Smooth muscle cell (in vitro differentiated cells): ENCODE results near the gene RNF183. TPM values are rescaled to one million over a fixed set of nuclear protein-coding genes. Genes with fewer than 3 reads are reported as not detected.
A peak's percentile ranks its signal among the peaks of the same experiment; 100 is the strongest.

ENCODE experiments used
- DNase-seq: peaks from one replicate; lab custom pipeline; 2025; ENCODE audit not compliant: unreplicated experiment; lab: John Stamatoyannopoulos, UW
- H2AFZ ChIP-seq: fragments of 200-600 bp; sonication (generic); 2 replicates; pipeline ENCODE4 v1.6.0; 2016; ENCODE audit warnings: antibody characterized with exemption, low read depth, mild to moderate bottlenecking
- H3F3A ChIP-seq: fragments of 200-600 bp; sonication (generic); 2 replicates; pipeline ENCODE4 v1.6.0; 2017; ENCODE audit warnings: antibody characterized with exemption, low read depth
- H3K27ac ChIP-seq: fragments of 200-600 bp; sonication (generic); 2 replicates; pipeline ENCODE4 v1.5.1; 2016; ENCODE audit warnings: low read depth, mild to moderate bottlenecking
- H3K27me3 ChIP-seq: fragments of 200-600 bp; sonication (generic); 2 replicates; pipeline ENCODE4 v1.6.1; 2016; ENCODE audit warnings: low read depth, mild to moderate bottlenecking
- H3K36me3 ChIP-seq: fragments of 200-600 bp; sonication (generic); 2 replicates; pipeline ENCODE4 v1.5.1; 2016; ENCODE audit warnings: low read depth
- H3K4me1 ChIP-seq: fragments of 200-600 bp; sonication (generic); 2 replicates; pipeline ENCODE4 v1.5.1; 2016; ENCODE audit warnings: low read depth
- H3K4me2 ChIP-seq: fragments of 200-600 bp; sonication (generic); 2 replicates; pipeline ENCODE4 v1.6.0; 2016; ENCODE audit warnings: mild to moderate bottlenecking
- H3K4me3 ChIP-seq: fragments of 200-600 bp; sonication (generic); 2 replicates; pipeline ENCODE4 v1.5.1; 2016; ENCODE audit warnings: mild to moderate bottlenecking
- H3K79me2 ChIP-seq: fragments of 200-600 bp; sonication (generic); 2 replicates; pipeline ENCODE4 v1.6.0; 2016; ENCODE audit warnings: low read depth, mild to moderate bottlenecking
- H3K9ac ChIP-seq: fragments of 200-600 bp; sonication (generic); 2 replicates; pipeline ENCODE4 v1.6.0; 2016; ENCODE audit warnings: low read depth
- H3K9me3 ChIP-seq: fragments of 200-600 bp; sonication (generic); replicated peaks from 2 replicates; pipeline ENCODE4 v1.5.1; 2016; ENCODE audit warnings: low read depth
- H4K20me1 ChIP-seq: fragments of 200-600 bp; sonication (generic); 2 replicates; pipeline ENCODE4 v1.6.0; 2016; ENCODE audit warnings: low read depth
- CTCF ChIP-seq: fragments of 200-600 bp; sonication (generic); IDR thresholded peaks from 2 replicates; pipeline ENCODE4 v1.5.1; 2017; ENCODE audit warnings: borderline replicate concordance, mild to moderate bottlenecking, antibody characterized with exemption; ENCODE audit not compliant: insufficient read depth, poor library complexity, severe bottlenecking
- WGBS: methylation state at CpG from one replicate; pipeline ENCODE4 v1.1.7; 2016; ENCODE audit warnings: low lambda C conversion rate; 5-methylcytosine and 5-hydroxymethylcytosine counted together
- polyA plus RNA-seq: library from polyadenylated mRNA; unstranded; fragments of >200 nt; fragmentation: Nextera tagmentation; extraction: Ambion mirVana; gene quantifications from 2 replicates; pipeline ENCODE4 v1.2.1, GENCODE V29; 2016
- total RNA-seq: library from RNA; depleted of rRNA; stranded (reverse); fragments of >200 nt; gene quantifications from 2 replicates; pipeline ENCODE4 v1.2.3, GENCODE V29; 2014

The RNF183 gene
- total and polyA plus RNA-seq, 2 experiments from 2014 or later = 0.66 to 2.3 TPM

- Histone ChIP-seq H3F3A (no peaks in the 10 kb centered on the region), H3K36me3 (peaks cover 31% of the 10 kb centered on the region), H3K4me1 (peaks cover 10% of the 10 kb centered on the region), H3K27ac (no peak overlapping the region), H3K9me3 (no peaks in the 10 kb centered on the region), H3K27me3 (no peaks in the 10 kb centered on the region), H2AFZ (no peak overlapping the region), H3K4me2 (no peak overlapping the region), H3K9ac (no peak overlapping the region), H3K79me2 (peaks cover 28% of the 10 kb centered on the region), H3K4me3 (no peak overlapping the region), H4K20me1 (peaks cover 5% of the 10 kb centered on the region)
- WGBS = 91% methylated on average over 4 of the region's 4 CpGs
- TF ChIP-seq CTCF = no peak
- no peak for DNase-seq
Measured at GRCh38 chr9:113278840-113279239, 24.3 kb downstream of the RNF183 start.

- Histone ChIP-seq H3K27me3 (no peaks in the 10 kb centered on the region), H3K9ac (peak within 1 kb of the TSS; percentile 95), H3K4me1 (peaks cover 10% of the 10 kb centered on the region), H3K4me2 (peak within 1 kb of the TSS; percentile 92), H3K36me3 (peaks cover 19% of the 10 kb centered on the region), H3F3A (no peaks in the 10 kb centered on the region), H3K4me3 (peak within 1 kb of the TSS; percentile 70), H3K27ac (peak within 1 kb of the TSS; percentile 93), H3K79me2 (peaks cover 36% of the 10 kb centered on the region), H4K20me1 (peaks cover 6% of the 10 kb centered on the region), H3K9me3 (no peaks in the 10 kb centered on the region), H2AFZ (peak within 1 kb of the TSS; percentile 85)
- DNase-seq = peak; percentile 82
- no peak for TF ChIP-seq CTCF
- WGBS = under 1% methylated on average over 60 of the region's 63 CpGs
Measured at GRCh38 chr9:113275157-113276131, 27.7 kb downstream of the RNF183 start, which contains the start of the genes CDC26 and PRPF4. TSS of gene CDC26 (minus strand) at chr9:113275572. CDS start at chr9:113272507, 3,065 bp downstream. TSS of gene PRPF4 (plus strand) at chr9:113275658. CDS start at chr9:113275744, 86 bp downstream.

- Histone ChIP-seq H3K27me3 (no peaks in the 10 kb centered on the region), H3F3A (no peaks in the 10 kb centered on the region), H2AFZ (peak overlapping the region; percentile 85), H3K36me3 (peaks cover 19% of the 10 kb centered on the region), H3K4me3 (peak overlapping the region; percentile 70), H3K4me1 (peaks cover 10% of the 10 kb centered on the region), H3K9ac (peak overlapping the region; percentile 95), H4K20me1 (peaks cover 6% of the 10 kb centered on the region), H3K27ac (peak overlapping the region; percentile 93), H3K9me3 (no peaks in the 10 kb centered on the region), H3K79me2 (peaks cover 36% of the 10 kb centered on the region), H3K4me2 (peak overlapping the region; percentile 92)
- TF ChIP-seq CTCF = peak; percentile 69
- 2% methylated on average over 15 of the region's 15 CpGs for WGBS
- DNase-seq = no peak
Measured at GRCh38 chr9:113274474-113275156, 28.6 kb downstream of the RNF183 start.
